WTC11 (cell line): ENCODE results near the gene STEAP1B.
"Not testable (repeated sequence)": the region's sequence is repeated elsewhere in the genome, so short reads cannot be mapped to it uniquely, and the experiment has no call there.

ENCODE experiments used
- CREB1 ChIP-seq: sonication (generic); formaldehyde crosslinking; IDR thresholded peaks from 2 replicates; pipeline ENCODE4 v1.8.0; 2023; ENCODE audit warnings: mild to moderate bottlenecking, missing genetic modification reagents
- CREM ChIP-seq: sonication (generic); formaldehyde crosslinking; IDR thresholded peaks from 2 replicates; pipeline ENCODE4 v1.8.1; 2022; ENCODE audit warnings: mild to moderate bottlenecking, missing genetic modification reagents, moderate library complexity
- ETV6 ChIP-seq: sonication (generic); formaldehyde crosslinking; IDR thresholded peaks from 2 replicates; pipeline ENCODE4 v1.8.1; 2022; ENCODE audit warnings: mild to moderate bottlenecking, missing genetic modification reagents
- FOXK1 ChIP-seq: sonication (generic); formaldehyde crosslinking; IDR thresholded peaks from 2 replicates; pipeline ENCODE4 v1.8.0; 2022; ENCODE audit warnings: mild to moderate bottlenecking, moderate library complexity, missing genetic modification reagents
- TEAD1 ChIP-seq: sonication (generic); formaldehyde crosslinking; IDR thresholded peaks from 2 replicates; pipeline ENCODE4 v1.8.0; 2022; ENCODE audit warnings: mild to moderate bottlenecking, missing genetic modification reagents
- ZNF396 ChIP-seq: fragments of 250-450 bp; sonication (Bioruptor Pico); IDR thresholded peaks from 2 replicates; pipeline ENCODE4 v1.8.0; 2021; ENCODE audit warnings: mild to moderate bottlenecking, moderate library complexity, borderline replicate concordance
- TF ChIP-seq, protein P1 (sequence below): fragments of 200-600 bp; IDR thresholded peaks from 2 replicates; pipeline ENCODE4 v1.8.0; 2022; ENCODE audit warnings: antibody characterized with exemption
- TF ChIP-seq, protein P2 (sequence below): sonication (generic); formaldehyde crosslinking; IDR thresholded peaks from 2 replicates; pipeline ENCODE4 v1.8.1; 2023; ENCODE audit warnings: mild to moderate bottlenecking, moderate library complexity, missing genetic modification reagents
- TF ChIP-seq, protein P3 (sequence below): sonication (generic); formaldehyde crosslinking; IDR thresholded peaks from 2 replicates; pipeline ENCODE4 v1.8.0; 2023; ENCODE audit warnings: missing genetic modification reagents, mild to moderate bottlenecking, borderline replicate concordance

DNA sequence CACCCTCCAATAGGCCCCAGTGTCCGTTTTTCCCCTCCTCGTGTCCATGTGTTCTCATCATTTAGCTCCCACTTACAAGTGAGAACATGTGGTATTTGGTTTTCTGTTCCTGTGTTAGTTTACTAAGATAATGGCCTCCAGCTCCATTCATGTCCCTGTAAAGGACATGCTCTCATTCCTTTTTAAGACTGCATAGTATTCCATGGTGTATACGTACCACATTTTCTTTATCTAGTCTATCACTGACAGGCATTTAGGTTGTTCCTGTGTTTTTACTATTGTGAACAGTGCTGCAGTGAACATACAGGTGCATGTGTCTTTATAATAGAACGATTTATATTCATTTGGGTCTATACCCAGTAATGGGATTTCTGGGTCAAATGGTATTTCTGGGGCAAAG, 63.4 kb downstream of the STEAP1B start:
- not testable (repeated sequence) for TF ChIP-seq CREB1 (CRISPR knock-in tag); TEAD1; ZNF396; FOXK1 (CRISPR knock-in tag); ETV6 (CRISPR knock-in tag); CREM (CRISPR knock-in tag)
- TF ChIP-seq, protein P1, sequence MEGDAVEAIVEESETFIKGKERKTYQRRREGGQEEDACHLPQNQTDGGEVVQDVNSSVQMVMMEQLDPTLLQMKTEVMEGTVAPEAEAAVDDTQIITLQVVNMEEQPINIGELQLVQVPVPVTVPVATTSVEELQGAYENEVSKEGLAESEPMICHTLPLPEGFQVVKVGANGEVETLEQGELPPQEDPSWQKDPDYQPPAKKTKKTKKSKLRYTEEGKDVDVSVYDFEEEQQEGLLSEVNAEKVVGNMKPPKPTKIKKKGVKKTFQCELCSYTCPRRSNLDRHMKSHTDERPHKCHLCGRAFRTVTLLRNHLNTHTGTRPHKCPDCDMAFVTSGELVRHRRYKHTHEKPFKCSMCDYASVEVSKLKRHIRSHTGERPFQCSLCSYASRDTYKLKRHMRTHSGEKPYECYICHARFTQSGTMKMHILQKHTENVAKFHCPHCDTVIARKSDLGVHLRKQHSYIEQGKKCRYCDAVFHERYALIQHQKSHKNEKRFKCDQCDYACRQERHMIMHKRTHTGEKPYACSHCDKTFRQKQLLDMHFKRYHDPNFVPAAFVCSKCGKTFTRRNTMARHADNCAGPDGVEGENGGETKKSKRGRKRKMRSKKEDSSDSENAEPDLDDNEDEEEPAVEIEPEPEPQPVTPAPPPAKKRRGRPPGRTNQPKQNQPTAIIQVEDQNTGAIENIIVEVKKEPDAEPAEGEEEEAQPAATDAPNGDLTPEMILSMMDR, result not testable (repeated sequence)
- TF ChIP-seq, protein P2, sequence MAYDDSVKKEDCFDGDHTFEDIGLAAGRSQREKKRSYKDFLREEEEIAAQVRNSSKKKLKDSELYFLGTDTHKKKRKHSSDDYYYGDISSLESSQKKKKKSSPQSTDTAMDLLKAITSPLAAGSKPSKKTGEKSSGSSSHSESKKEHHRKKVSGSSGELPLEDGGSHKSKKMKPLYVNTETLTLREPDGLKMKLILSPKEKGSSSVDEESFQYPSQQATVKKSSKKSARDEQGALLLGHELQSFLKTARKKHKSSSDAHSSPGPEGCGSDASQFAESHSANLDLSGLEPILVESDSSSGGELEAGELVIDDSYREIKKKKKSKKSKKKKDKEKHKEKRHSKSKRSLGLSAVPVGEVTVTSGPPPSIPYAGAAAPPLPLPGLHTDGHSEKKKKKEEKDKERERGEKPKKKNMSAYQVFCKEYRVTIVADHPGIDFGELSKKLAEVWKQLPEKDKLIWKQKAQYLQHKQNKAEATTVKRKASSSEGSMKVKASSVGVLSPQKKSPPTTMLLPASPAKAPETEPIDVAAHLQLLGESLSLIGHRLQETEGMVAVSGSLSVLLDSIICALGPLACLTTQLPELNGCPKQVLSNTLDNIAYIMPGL (CRISPR knock-in tag), result not testable (repeated sequence)
- TF ChIP-seq, protein P3, sequence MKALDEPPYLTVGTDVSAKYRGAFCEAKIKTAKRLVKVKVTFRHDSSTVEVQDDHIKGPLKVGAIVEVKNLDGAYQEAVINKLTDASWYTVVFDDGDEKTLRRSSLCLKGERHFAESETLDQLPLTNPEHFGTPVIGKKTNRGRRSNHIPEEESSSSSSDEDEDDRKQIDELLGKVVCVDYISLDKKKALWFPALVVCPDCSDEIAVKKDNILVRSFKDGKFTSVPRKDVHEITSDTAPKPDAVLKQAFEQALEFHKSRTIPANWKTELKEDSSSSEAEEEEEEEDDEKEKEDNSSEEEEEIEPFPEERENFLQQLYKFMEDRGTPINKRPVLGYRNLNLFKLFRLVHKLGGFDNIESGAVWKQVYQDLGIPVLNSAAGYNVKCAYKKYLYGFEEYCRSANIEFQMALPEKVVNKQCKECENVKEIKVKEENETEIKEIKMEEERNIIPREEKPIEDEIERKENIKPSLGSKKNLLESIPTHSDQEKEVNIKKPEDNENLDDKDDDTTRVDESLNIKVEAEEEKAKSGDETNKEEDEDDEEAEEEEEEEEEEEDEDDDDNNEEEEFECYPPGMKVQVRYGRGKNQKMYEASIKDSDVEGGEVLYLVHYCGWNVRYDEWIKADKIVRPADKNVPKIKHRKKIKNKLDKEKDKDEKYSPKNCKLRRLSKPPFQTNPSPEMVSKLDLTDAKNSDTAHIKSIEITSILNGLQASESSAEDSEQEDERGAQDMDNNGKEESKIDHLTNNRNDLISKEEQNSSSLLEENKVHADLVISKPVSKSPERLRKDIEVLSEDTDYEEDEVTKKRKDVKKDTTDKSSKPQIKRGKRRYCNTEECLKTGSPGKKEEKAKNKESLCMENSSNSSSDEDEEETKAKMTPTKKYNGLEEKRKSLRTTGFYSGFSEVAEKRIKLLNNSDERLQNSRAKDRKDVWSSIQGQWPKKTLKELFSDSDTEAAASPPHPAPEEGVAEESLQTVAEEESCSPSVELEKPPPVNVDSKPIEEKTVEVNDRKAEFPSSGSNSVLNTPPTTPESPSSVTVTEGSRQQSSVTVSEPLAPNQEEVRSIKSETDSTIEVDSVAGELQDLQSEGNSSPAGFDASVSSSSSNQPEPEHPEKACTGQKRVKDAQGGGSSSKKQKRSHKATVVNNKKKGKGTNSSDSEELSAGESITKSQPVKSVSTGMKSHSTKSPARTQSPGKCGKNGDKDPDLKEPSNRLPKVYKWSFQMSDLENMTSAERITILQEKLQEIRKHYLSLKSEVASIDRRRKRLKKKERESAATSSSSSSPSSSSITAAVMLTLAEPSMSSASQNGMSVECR, result not testable (repeated sequence)
